GM23338 (cell line): ENCODE data around the gene NDUFS5. TPM values are rescaled to one million over a fixed set of nuclear protein-coding genes. Genes with fewer than 3 reads are reported as not detected.

Experiments
- ATAC-seq: fragments of 200-7000 bp; cut with Tn5 transposase; 3 replicates; pipeline ENCODE4 v1.9.1; 2020
- DNase-seq: peaks from one replicate; pipeline ENCODE4 v3.0.0-alpha.2; 2015; ENCODE audit warnings: low spot score
- H2AFZ ChIP-seq: fragments of 200-600 bp; sonication (generic); 2 replicates; pipeline ENCODE4 v1.8.0; 2016; ENCODE audit warnings: antibody characterized with exemption, mild to moderate bottlenecking, moderate library complexity
- H3F3A ChIP-seq: fragments of 200-600 bp; sonication (generic); replicated peaks from 2 replicates; pipeline ENCODE4 v1.8.0; 2017; ENCODE audit warnings: antibody characterized with exemption, mixed run types, low read depth
- H3K27ac ChIP-seq: fragments of 200-600 bp; sonication (generic); 2 replicates; pipeline ENCODE4 v1.6.1; 2016; ENCODE audit warnings: low read depth
- H3K27me3 ChIP-seq: fragments of 200-600 bp; sonication (generic); 2 replicates; pipeline ENCODE4 v1.8.0; 2016; ENCODE audit warnings: mild to moderate bottlenecking, mixed run types, moderate library complexity; ENCODE audit not compliant: insufficient read depth
- H3K36me3 ChIP-seq: fragments of 200-600 bp; sonication (generic); 2 replicates; pipeline ENCODE4 v1.8.0; 2016; ENCODE audit warnings: mild to moderate bottlenecking; ENCODE audit not compliant: insufficient read depth
- H3K4me1 ChIP-seq: fragments of 200-600 bp; sonication (generic); 2 replicates; pipeline ENCODE4 v1.8.0; 2016; ENCODE audit warnings: mild to moderate bottlenecking, moderate library complexity; ENCODE audit not compliant: insufficient read depth
- H3K4me2 ChIP-seq: fragments of 200-600 bp; sonication (generic); 2 replicates; pipeline ENCODE4 v1.7.1; 2017; ENCODE audit warnings: mixed run types
- H3K4me3 ChIP-seq: fragments of 200-600 bp; sonication (generic); 2 replicates; pipeline ENCODE4 v1.6.1; 2016; ENCODE audit warnings: mixed run types
- H3K79me2 ChIP-seq: fragments of 200-600 bp; sonication (generic); replicated peaks from 2 replicates; pipeline ENCODE4 v1.8.0; 2017; ENCODE audit warnings: mild to moderate bottlenecking; ENCODE audit not compliant: insufficient read depth
- H3K9me2 ChIP-seq: fragments of 200-600 bp; sonication (generic); 2 replicates; pipeline ENCODE4 v1.8.0; 2017; ENCODE audit not compliant: insufficient read depth
- H4K20me1 ChIP-seq: fragments of 200-600 bp; sonication (generic); replicated peaks from 2 replicates; pipeline ENCODE4 v1.8.0; 2017; ENCODE audit warnings: mild to moderate bottlenecking; ENCODE audit not compliant: insufficient read depth
- H3K27ac Mint-ChIP-seq: 2 replicates; pipeline ENCODE4 v1.8.0; 2020; ENCODE audit warnings: inconsistent platforms, mild to moderate bottlenecking, moderate library complexity, mixed read lengths
- H3K27me3 Mint-ChIP-seq: 3 replicates; pipeline ENCODE4 v1.8.0; 2022; ENCODE audit warnings: low read depth, mild to moderate bottlenecking, moderate library complexity, mixed read lengths, inconsistent platforms; ENCODE audit not compliant: insufficient read depth, poor library complexity
- H3K36me3 Mint-ChIP-seq: 3 replicates; pipeline ENCODE4 v1.8.0; 2021; ENCODE audit warnings: low read depth, mild to moderate bottlenecking, inconsistent platforms, moderate library complexity, mixed read lengths
- H3K4me1 Mint-ChIP-seq: 3 replicates; pipeline ENCODE4 v1.8.0; 2020; ENCODE audit warnings: mild to moderate bottlenecking, inconsistent platforms, mixed read lengths
- H3K4me3 Mint-ChIP-seq: 3 replicates; pipeline ENCODE4 v1.8.0; 2021; ENCODE audit warnings: moderate library complexity, mild to moderate bottlenecking, inconsistent platforms, mixed read lengths
- H3K9me3 Mint-ChIP-seq: 3 replicates; pipeline ENCODE4 v1.8.0; 2020; ENCODE audit warnings: moderate library complexity, mild to moderate bottlenecking, inconsistent platforms, mixed read lengths
- CREB1 ChIP-seq: fragments of 250-450 bp; sonication (Bioruptor Pico); IDR thresholded peaks from 2 replicates; pipeline ENCODE4 v1.5.0; 2020; ENCODE audit warnings: low read depth, mild to moderate bottlenecking, moderate library complexity
- NANOG ChIP-seq: IDR thresholded peaks from 2 replicates; pipeline ENCODE4 v1.6.1; 2016; ENCODE audit warnings: antibody characterized with exemption, borderline replicate concordance
- POLR2AphosphoS5 ChIP-seq: IDR thresholded peaks from 2 replicates; pipeline ENCODE4 v1.6.1; 2016; ENCODE audit warnings: antibody characterized with exemption, low read depth
- STAT1 ChIP-seq: IDR thresholded peaks from one replicate; pipeline ENCODE4 v1.6.1; 2016; ENCODE audit warnings: antibody characterized with exemption; ENCODE audit not compliant: unreplicated experiment
- polyA plus RNA-seq: library from polyadenylated mRNA; unstranded; fragments of >200 nt; fragmentation: Nextera tagmentation; extraction: Ambion mirVana; gene quantifications from 2 replicates; pipeline ENCODE4 v1.2.1, GENCODE V29; 2016
- total RNA-seq: library from RNA; depleted of rRNA; stranded (reverse); fragments of >200 nt; shearing (Covaris generic); gene quantifications from 2 replicates; pipeline ENCODE4 v1.2.3, GENCODE V29; 2014
- TF ChIP-seq, protein P1 (sequence below), 2 experiments: fragments of 200-600 bp in 1 of 2; sonication (generic) in 1 of 2; conservative IDR thresholded peaks; 2 replicates each; pipeline versions ENCODE4 v1.5.1 to v1.6.1; 2016 to 2017; ENCODE audit warnings: antibody characterized with exemption in 2 of 2, low read depth in 2 of 2, mild to moderate bottlenecking in 2 of 2, moderate library complexity in 1 of 2
- TF ChIP-seq, protein P2 (sequence below): fragments of 250-450 bp; sonication (Bioruptor Pico); IDR thresholded peaks from 2 replicates; pipeline ENCODE4 v1.5.0; 2020; ENCODE audit warnings: mild to moderate bottlenecking, moderate library complexity

NDUFS5 gene
- total and polyA plus RNA-seq, 2 experiments from 2014 or later, result 532 to 2,534 TPM

- H3K9me3 Mint-ChIP-seq, result no peaks in the 10 kb centered on the region
- H3K4me1 ChIP-seq, result peaks cover 97% of the 10 kb centered on the region
- peaks cover 49% of the 10 kb centered on the region for H3F3A ChIP-seq
- H3K4me2 ChIP-seq, result peak overlapping the region; percentile 96
- no peak for DNase-seq
- H3K36me3 ChIP-seq, result peaks cover 42% of the 10 kb centered on the region
- peaks cover 99% of the 10 kb centered on the region for H3K36me3 Mint-ChIP-seq
- peak overlapping the region; percentile 37; the same call in 2 of the 3 replicates for H3K4me3 Mint-ChIP-seq
- H3K79me2 ChIP-seq, result peaks cover 88% of the 10 kb centered on the region
- H3K9me2 ChIP-seq, result no peaks in the 10 kb centered on the region
- peaks cover 12% of the 10 kb centered on the region for H3K27me3 Mint-ChIP-seq
- ATAC-seq, result no peak
- H3K4me3 ChIP-seq, result peak overlapping the region; percentile 8
- peak overlapping the region; percentile 90 for H3K27ac ChIP-seq
- no peaks in the 10 kb centered on the region for H3K27me3 ChIP-seq
- H2AFZ ChIP-seq, result no peak overlapping the region
- TF ChIP-seq POLR2AphosphoS5 (no peak), STAT1 (no peak), NANOG (no peak), CREB1 (CRISPR knock-in tag) (no peak)
- TF ChIP-seq, protein P1, sequence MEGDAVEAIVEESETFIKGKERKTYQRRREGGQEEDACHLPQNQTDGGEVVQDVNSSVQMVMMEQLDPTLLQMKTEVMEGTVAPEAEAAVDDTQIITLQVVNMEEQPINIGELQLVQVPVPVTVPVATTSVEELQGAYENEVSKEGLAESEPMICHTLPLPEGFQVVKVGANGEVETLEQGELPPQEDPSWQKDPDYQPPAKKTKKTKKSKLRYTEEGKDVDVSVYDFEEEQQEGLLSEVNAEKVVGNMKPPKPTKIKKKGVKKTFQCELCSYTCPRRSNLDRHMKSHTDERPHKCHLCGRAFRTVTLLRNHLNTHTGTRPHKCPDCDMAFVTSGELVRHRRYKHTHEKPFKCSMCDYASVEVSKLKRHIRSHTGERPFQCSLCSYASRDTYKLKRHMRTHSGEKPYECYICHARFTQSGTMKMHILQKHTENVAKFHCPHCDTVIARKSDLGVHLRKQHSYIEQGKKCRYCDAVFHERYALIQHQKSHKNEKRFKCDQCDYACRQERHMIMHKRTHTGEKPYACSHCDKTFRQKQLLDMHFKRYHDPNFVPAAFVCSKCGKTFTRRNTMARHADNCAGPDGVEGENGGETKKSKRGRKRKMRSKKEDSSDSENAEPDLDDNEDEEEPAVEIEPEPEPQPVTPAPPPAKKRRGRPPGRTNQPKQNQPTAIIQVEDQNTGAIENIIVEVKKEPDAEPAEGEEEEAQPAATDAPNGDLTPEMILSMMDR (conservative IDR thresholded peaks at IDR 0.05; ENCODE audit: low read depth in 2 of 2), result no peak
- TF ChIP-seq, protein P2, sequence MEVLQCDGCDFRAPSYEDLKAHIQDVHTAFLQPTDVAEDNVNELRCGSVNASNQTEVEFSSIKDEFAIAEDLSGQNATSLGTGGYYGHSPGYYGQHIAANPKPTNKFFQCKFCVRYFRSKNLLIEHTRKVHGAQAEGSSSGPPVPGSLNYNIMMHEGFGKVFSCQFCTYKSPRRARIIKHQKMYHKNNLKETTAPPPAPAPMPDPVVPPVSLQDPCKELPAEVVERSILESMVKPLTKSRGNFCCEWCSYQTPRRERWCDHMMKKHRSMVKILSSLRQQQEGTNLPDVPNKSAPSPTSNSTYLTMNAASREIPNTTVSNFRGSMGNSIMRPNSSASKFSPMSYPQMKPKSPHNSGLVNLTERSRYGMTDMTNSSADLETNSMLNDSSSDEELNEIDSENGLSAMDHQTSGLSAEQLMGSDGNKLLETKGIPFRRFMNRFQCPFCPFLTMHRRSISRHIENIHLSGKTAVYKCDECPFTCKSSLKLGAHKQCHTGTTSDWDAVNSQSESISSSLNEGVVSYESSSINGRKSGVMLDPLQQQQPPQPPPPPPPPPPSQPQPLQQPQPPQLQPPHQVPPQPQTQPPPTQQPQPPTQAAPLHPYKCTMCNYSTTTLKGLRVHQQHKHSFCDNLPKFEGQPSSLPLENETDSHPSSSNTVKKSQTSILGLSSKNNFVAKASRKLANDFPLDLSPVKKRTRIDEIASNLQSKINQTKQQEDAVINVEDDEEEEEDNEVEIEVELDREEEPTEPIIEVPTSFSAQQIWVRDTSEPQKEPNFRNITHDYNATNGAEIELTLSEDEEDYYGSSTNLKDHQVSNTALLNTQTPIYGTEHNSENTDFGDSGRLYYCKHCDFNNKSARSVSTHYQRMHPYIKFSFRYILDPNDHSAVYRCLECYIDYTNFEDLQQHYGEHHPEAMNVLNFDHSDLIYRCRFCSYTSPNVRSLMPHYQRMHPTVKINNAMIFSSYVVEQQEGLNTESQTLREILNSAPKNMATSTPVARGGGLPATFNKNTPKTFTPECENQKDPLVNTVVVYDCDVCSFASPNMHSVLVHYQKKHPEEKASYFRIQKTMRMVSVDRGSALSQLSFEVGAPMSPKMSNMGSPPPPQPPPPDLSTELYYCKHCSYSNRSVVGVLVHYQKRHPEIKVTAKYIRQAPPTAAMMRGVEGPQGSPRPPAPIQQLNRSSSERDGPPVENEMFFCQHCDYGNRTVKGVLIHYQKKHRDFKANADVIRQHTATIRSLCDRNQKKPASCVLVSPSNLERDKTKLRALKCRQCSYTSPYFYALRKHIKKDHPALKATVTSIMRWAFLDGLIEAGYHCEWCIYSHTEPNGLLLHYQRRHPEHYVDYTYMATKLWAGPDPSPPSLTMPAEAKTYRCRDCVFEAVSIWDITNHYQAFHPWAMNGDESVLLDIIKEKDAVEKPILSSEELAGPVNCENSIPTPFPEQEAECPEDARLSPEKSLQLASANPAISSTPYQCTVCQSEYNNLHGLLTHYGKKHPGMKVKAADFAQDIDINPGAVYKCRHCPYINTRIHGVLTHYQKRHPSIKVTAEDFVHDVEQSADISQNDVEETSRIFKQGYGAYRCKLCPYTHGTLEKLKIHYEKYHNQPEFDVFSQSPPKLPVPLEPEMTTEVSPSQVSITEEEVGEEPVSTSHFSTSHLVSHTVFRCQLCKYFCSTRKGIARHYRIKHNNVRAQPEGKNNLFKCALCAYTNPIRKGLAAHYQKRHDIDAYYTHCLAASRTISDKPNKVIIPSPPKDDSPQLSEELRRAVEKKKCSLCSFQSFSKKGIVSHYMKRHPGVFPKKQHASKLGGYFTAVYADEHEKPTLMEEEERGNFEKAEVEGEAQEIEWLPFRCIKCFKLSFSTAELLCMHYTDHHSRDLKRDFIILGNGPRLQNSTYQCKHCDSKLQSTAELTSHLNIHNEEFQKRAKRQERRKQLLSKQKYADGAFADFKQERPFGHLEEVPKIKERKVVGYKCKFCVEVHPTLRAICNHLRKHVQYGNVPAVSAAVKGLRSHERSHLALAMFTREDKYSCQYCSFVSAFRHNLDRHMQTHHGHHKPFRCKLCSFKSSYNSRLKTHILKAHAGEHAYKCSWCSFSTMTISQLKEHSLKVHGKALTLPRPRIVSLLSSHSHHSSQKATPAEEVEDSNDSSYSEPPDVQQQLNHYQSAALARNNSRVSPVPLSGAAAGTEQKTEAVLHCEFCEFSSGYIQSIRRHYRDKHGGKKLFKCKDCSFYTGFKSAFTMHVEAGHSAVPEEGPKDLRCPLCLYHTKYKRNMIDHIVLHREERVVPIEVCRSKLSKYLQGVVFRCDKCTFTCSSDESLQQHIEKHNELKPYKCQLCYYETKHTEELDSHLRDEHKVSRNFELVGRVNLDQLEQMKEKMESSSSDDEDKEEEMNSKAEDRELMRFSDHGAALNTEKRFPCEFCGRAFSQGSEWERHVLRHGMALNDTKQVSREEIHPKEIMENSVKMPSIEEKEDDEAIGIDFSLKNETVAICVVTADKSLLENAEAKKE (CRISPR knock-in tag), result no peak
- H3K4me1 Mint-ChIP-seq, result peaks cover 73% of the 10 kb centered on the region
- peaks cover 75% of the 10 kb centered on the region for H4K20me1 ChIP-seq
- H3K27ac Mint-ChIP-seq, result no peak overlapping the region
Measured at GRCh38 chr1:38997901-38998190, 28.3 kb upstream of the NDUFS5 start.
